ENCODE measurements around the gene RNF157.
"Not testable (repeated sequence)": the region's sequence is repeated elsewhere in the genome, so short reads cannot be mapped to it uniquely, and the experiment has no call there.

Gene RNF157

DNA sequence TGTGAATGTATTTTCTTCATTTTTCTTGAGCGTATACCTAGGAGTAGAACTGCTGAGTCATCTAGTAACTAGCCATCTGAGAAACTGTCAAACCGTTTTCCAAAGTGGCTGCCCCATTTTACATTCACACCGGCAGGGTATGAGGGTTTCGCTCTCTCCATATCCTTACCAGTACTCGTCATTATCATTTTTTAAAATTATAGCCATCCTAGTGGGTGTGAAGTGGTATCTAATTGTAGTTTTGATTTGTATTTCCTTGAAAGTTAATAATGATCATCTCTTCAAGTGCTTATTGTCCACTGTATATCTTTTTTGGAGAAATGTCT is 6.0 kb downstream of the RNF157 start:
- ATAC-seq (no peak), DNase-seq (no peak)

DNA sequence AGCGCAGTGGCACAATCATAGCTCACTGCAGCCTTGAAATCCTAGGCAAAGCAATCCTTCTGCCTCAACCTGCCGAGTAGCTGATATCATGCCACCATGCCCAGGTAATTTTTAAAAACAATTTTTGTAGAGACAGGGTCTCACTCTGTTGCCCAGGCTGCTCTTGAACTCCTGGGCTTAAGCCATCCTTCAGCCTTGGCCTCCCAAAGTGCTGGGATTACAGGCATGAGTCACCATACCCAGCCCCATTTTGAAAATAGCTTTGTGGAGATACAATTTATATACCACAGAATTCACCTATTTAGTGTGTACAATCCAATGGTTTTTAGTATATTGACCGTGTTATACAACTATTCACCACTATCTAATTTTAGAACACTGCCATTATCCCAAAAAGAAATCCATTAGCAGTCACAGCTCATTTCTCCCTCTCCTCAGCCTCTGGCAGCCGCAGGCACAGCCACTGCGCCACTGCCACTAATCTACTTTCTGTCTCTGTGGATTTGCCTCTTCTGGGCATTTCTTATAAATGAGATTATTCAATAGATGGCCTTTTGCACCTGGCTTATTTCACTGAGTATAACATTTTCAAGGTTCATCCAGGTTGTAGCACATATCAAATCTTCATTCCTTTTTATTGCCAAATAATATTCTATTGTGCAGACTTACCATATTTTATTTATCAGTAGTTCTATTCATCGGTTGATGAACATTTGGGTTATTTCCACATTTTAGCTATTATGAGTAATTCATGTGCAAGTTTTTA is 6.5 kb downstream of the RNF157 start:
- ATAC-seq, result no peak
- DNase-seq, result no peak

DNA sequence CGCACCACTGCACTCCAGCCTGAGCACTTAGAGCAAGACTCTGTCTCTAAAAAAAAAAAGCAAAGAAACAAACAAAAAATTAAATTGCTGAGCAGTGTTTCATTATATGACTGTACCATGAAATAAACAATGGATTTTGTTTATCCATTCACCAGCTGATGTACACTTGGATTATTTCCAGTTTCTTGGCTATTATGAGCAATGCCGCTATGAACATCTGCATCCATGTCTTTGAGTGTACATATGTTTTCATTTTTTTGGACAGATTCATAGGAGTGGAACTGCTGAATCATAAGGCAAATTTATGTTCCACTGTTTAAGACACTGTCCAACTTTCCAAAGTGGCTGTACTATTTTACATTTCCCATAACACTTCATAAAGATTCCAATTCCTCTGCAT is 8.0 kb downstream of the RNF157 start:
- DNase-seq (no peak), ATAC-seq (no peak)

DNA sequence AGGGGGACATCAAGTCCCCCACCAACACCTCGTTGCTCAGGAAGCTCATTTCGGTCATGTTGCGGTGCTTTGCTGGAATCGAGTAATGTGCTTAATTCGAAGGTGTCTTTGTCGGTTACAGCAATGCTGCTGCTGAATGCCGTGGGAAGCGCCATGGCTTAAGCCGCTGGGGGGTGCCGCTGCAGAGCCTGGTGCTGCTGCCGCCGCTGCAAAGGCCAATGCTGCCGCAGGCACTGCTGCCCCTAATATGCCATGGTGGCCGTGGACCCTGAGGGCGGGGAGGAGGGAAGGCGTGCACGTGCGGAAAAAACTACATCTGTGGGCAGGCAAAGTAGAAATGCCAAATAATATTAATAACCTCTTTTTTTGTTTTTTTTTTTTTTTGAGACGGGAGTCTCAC is 13.5 kb downstream of the RNF157 start:
- DNase-seq, ATAC-seq: not testable (repeated sequence)

DNA sequence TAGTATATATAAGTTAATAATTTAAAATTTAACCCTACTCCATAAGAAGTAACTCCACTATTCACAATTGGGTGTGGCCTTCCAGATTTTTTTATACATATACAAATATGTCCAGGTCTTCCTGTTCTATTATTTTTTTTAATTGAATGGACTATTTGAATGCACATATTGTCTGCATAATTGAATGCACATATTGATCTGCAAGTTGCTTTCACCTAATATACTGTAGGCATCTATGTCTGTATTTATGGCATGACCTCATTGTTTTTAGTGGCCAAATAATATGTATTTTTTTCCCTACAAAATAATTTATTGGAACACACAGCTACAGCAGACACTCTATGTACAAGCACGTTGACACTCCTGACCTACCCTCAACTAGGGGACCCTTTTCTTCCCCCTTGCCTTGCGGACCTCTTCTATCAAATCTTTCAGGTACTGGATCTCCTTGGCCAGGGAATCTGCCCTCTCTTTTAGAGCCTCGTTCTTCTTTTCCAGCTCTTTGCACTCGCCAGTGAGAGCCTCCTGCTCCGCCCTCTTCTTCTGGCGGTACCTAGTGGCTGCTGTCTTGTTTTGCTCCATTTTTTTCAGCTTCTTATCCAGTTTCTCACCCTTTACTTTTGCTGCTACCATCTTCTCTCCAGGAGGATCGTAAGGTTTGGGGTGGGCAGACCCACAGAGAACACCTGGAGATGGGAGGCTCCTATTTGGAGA is 14.8 kb downstream of the RNF157 start:
- not testable (repeated sequence) for DNase-seq, ATAC-seq

DNA sequence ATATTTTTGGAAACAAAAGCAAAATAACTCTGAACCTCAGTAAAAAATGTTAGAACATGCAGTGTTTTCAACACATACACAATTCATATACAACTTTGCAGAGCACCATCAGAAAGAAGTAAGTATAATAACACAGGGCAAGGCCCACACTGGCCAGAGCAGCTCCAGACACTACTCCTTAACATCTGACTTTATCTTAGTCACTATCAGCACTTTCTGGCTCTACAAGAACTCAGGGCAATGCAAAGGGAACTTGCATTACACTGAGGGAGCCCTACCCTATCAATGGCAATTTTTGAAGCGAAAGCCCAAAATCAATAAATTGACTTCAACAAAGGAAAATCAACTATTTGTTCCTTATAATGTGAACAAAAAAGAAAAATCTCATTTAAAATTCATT is 16.5 kb downstream of the RNF157 start:
- ATAC-seq, result no peak
- DNase-seq, result no peak

DNA sequence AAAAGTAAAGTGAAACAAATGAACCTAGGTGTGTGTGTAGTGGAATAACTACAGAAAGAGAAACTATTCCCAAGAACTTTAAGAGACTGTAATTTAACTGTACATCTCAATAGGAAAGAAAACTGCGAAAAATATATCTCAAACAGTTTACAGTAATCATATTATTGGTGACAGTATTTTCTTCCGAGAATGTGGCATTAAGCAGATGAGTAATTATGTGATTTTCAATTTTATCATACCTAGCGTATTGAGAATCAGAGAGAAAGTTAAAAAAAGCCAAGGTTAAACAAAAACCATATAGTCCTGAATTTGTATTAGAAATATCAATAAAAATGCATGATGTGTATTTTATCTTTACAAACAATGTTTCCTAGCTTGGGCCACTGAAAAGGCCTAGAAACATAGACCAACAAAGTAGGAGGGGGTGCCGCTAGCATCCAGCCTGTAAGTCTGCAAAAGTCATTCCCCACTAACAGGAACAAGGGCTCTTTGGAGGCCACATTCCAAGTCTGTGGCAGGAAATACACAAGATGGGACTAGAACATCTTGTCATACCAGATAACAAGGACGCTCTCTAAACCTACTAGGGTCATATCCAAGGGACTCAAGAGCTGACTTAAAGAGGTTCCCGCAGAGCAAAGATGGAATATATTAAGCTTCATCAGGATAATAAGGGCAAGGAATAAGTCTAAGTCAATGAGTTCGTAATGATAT is 20.5 kb downstream of the RNF157 start:
- DNase-seq (no peak), ATAC-seq (no peak)

DNA sequence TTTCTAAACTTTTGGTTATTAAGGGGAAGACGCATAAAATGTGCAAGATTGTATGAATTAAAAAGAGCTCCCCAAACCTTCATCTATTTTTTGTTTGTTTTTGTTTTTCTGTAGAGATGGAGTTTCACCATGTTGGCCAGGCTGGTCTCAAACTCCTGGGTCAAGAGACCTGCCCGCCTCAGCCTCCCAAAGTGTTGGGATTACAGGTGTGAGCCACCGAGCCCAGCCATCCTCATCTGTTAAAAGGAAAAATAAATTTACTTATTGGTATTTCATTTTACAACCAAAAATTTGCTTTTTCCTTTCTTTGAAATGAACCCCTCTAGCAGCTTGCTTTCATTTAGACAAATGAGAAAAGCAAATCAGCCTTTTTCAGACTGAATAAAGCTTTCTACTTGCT is 23.2 kb downstream of the RNF157 start:
- ATAC-seq (no peak), DNase-seq (no peak)

DNA sequence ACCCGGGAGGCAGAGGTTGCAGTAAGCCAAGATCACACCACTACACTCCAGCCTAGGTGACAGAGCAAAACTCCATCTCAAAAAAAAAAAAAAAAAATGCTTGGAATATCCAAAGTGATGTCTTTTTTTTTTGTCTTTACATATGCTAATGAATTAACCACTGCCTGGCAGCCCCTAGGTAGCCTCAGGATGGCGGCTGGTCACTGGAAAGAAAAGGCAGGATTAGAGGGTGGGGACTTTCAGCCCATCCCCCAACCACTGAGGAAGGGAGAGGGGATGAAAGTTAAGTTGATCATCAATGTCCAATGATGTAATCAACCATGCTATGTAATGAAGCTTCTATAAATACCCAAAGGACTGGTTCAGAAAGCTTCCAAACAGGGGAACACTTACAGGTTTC is 26.8 kb downstream of the RNF157 start:
- DNase-seq, result no peak
- no peak for ATAC-seq

DNA sequence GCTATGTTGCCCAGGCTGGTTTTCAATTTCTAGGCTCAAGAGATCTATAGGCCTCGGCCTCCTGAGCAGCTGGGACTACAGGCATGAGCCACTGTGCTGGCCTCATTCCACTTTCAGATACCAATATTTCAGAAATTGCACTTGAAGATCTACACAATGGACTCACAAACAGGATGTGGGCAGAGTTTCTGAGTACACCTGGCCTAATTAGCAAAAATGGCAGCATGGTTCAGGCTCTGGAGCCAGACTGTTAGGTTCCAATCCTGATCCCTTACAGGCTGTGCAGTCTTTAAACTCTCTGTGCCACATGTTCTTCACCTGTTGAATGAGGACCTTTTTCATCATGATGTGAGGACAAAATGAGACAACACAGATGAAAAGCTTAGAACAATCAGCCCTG is 32.2 kb downstream of the RNF157 start:
- no peak for DNase-seq
- ATAC-seq, result no peak

DNA sequence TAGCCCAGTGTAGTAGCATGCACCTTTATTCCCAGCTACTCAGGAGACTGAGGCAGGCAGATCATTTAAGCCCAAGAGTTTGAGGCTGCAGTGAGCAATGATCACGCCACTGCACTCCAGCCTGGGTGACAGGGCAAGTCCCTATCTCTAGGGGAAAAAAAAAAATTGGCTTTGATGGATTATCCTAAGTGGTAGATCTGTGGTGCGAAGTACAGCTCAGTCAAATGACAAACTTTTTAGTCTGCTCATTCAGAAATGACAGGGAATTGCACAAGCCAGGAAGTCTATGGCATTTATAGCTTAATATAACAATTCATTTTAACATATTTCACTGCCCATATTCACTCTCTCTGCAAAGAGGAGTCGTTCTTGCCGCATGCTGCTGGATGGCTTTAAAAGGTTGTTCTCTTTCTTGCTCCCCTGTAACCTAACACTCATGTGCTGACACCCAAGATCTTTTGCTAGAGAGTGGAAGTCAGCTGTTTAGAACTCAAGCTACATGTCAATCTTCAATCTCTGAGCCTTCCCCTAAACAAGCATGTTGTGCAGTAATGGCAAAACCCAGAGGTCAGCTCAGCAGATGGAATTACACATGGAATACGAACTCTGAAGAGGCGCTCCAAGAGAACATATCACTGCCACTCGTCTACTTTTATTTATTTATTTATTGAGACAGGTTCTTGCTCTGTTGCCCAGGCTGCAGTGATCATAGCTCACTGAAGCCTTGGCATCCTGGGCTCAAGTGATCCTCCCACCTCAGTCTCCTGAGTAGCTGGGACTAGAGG is 32.8 kb downstream of the RNF157 start:
- ATAC-seq (no peak), DNase-seq (no peak)

DNA sequence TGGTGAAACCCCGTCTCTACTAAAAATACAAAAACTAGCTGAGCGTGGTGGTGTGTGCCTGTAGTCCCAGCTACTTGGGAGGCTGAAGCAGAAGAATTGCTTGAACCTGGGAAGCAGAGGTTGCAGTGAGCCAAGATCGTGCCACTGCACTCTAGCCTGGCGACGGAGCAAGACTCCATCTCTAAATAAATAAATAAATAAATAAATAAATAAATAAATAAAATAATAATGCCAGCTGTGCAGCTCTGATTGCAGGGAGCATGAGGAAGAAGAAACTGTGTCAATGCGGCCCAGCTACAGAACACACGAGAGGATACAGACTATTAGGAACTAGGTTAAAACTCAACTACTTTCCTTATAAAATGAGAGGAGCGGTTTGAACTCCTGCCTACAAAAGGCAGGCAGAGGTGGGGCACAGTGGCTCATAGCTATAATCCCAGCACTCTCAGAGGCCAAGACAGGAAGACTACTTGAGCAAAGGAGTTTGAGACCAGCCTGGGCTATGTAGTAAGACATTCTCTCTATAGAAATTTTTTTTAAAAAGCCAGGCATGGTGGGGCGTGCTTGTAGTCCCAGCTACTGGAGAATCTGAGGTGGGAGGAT is 34.6 kb downstream of the RNF157 start:
- ATAC-seq, DNase-seq: not testable (repeated sequence)

DNA sequence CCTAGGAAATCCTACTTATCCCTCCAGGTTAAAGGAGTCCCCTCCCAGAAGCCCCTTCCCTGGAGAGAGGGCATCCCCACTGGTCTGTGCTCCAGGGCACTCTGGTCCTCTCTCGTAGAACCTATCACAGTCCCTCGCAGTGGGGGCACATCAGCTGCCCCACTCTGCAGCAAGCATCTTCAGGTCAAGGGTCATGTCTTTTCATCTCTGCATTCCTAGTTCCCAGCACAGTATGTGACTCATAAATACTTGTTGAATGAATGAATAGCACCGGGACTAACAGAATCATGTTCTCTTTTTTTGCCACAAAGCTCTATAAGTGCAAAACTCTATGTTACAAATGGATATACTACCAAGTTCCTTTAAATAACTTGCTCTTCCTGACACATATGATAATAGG is 36.0 kb downstream of the RNF157 start:
- DNase-seq, result no peak

GRCh38 chr17:76200354-76200753 is 39.9 kb downstream of the RNF157 start:
- DNase-seq (no peak), ATAC-seq (peak; percentile 55)

More for the DNA sequence above, 36.0 kb downstream of the RNF157 start:
- ATAC-seq, result no peak

DNA sequence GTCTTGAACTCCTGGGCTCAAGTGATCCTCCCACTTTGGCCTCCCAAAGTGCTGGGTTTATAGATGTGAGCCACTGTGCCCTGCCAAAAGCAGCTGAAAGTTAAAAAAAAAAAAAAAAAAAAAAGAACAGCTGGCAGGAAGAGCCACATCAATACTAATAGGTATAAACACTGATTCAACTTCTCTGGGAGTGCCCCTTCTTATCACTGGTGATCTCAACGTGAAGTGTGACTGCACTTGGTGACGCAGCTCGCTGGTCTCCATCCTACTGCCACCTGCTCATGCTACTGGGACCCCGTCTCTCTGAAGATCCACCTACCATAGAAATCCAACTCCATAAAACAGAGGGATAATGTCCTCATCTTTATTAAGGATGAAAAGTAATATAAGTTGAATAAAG is 40.8 kb downstream of the RNF157 start:
- peak; percentile 94 for ATAC-seq
- DNase-seq, result peak; percentile 61

- ATAC-seq, result no peak
Observed at GRCh38 chr17:76198702-76199101, 41.6 kb downstream of the RNF157 start.

GRCh38 chr17:76197911-76198310 is 42.4 kb downstream of the RNF157 start:
- DNase-seq, result no peak
- no peak for ATAC-seq

More at GRCh38 chr17:76198702-76199101, 41.6 kb downstream of the RNF157 start:
- no peak for DNase-seq

DNA sequence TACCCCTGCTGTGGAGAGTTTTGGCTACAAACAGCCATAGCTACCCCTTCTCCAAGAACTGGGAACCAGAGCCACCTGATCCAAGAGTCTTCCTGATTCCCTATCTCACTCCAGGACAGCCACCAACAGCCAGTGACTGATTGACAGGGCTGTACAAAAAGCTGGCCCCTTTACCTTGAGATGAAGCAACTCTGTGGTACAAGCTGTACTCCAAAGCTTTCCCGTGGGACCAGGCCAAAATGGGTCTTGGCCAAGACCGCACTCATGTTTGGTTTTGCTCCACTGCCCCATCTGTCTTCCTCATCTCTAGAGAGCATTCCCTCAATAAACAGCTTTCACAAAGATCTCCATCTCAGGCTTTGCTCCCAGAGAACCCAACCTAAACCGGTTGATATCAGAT is 43.6 kb downstream of the RNF157 start:
- DNase-seq, result no peak

GRCh38 chr17:76195281-76196096 is 44.8 kb downstream of the RNF157 start:
- DNase-seq (no peak), ATAC-seq (no peak)

More for the DNA sequence above, 43.6 kb downstream of the RNF157 start:
- ATAC-seq, result no peak

DNA sequence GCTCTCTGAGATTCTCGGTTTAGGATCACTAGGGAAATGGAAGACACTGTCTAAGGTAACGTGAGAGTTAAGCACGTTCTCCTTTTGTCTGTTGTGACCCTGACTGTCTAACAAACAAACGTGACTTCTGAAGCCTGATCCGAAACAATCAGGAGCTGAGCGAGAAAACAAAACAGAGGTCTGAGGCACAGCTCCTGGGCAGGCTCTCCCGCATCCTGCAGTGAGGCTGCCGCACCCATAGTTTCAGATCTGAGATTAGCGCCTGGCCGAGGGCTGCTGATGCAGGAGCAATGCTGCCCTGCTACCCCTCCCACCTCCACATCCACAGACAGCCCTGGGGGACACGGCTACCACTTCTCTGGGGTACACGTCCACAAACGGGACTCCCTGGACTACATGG is 46.7 kb downstream of the RNF157 start:
- DNase-seq (peak; percentile 41), ATAC-seq (no peak)

DNA sequence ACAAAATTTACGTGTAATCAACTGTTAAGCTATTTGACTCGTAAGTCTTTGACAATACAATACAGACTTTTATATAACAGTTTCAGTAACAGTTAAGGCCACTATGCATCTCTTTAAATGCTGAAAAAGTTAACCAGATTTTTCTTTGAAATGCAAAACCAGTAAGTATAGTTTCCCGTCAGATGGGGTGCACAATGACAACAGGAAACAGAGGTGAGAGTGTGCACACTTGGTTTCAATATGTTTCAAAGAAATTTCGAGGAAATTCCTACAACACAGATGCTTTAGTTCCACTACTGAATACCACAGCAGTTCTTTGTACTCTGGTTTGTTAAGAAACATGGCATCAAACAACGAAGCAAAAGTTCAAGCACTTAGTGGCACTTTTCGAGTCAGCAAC is 48.4 kb downstream of the RNF157 start:
- ATAC-seq (peak; percentile 90), DNase-seq (no peak)
